Measurements from ENCODE around the gene FAM163B. TPM values are rescaled to one million over a fixed set of nuclear protein-coding genes. Genes with fewer than 3 reads are reported as not detected.

The FAM163B gene
- total RNA-seq, 2 donors from 2014 or later, result not detected

GRCh38 chr9:133532937-133533668 is 76.1 kb downstream of the FAM163B start:
- Histone ChIP-seq H3K27me3 (ENCODE audit: control insufficient read depth, insufficient read depth, low read length, poor library complexity, severe bottlenecking) (peaks cover 11% of the 10 kb centered on the region), H3K4me1 (ENCODE audit: control insufficient read depth, insufficient read depth, low read length) (no peaks in the 10 kb centered on the region), H3K9ac (ENCODE audit: extremely low read depth, low read length, poor library complexity, severe bottlenecking) (no peak overlapping the region), H3K4me3 (ENCODE audit: low read length) (no peak overlapping the region), H3K9me3 (ENCODE audit: control insufficient read depth, low read length) (no peaks in the 10 kb centered on the region), H3K36me3 (ENCODE audit: control insufficient read depth, insufficient read depth, low read length) (no peaks in the 10 kb centered on the region), H3K27ac (ENCODE audit: low read depth, low read length) (no peak overlapping the region)
- Mint-ChIP-seq H3K4me3 (no peak overlapping the region), H3K36me3 (ENCODE audit: low read depth) (no peaks in the 10 kb centered on the region), H3K27ac (no peak overlapping the region), H3K27me3 (ENCODE audit: insufficient read depth) (peaks cover 13% of the 10 kb centered on the region), H3K9me3 (no peaks in the 10 kb centered on the region), H3K4me1 (no peaks in the 10 kb centered on the region)
- 73 to 85% methylated on average over 16 to 20 of the region's 20 CpGs for WGBS, 2 experiments (ENCODE audit: insufficient coverage in 1 of 2, insufficient read length in 1 of 2)
- TF ChIP-seq CTCF (conservative IDR thresholded peaks at IDR 0.05), result peak; percentile 74
- peak; percentile 96 for DNase-seq

GRCh38 chr9:133531293-133531692 is 77.9 kb downstream of the FAM163B start:
- Mint-ChIP-seq H3K36me3 (ENCODE audit: low read depth) (no peaks in the 10 kb centered on the region), H3K27me3 (ENCODE audit: insufficient read depth) (peaks cover 11% of the 10 kb centered on the region), H3K4me3 (no peak overlapping the region), H3K27ac (no peak overlapping the region), H3K9me3 (no peaks in the 10 kb centered on the region), H3K4me1 (peaks cover 13% of the 10 kb centered on the region)
- Histone ChIP-seq H3K9ac (ENCODE audit: extremely low read depth, low read length, poor library complexity, severe bottlenecking) (no peak overlapping the region), H3K27ac (ENCODE audit: low read depth, low read length) (no peak overlapping the region), H3K9me3 (ENCODE audit: control insufficient read depth, low read length) (no peaks in the 10 kb centered on the region), H3K27me3 (ENCODE audit: control insufficient read depth, insufficient read depth, low read length, poor library complexity, severe bottlenecking) (peaks cover 11% of the 10 kb centered on the region), H3K4me3 (ENCODE audit: low read length) (no peak overlapping the region), H3K4me1 (ENCODE audit: control insufficient read depth, insufficient read depth, low read length) (peaks cover 11% of the 10 kb centered on the region), H3K36me3 (ENCODE audit: control insufficient read depth, insufficient read depth, low read length) (no peaks in the 10 kb centered on the region)
- TF ChIP-seq CTCF (conservative IDR thresholded peaks at IDR 0.05), result no peak
- DNase-seq, result no peak
- WGBS, 2 experiments (ENCODE audit: insufficient coverage in 1 of 2, insufficient read length in 1 of 2), result 88 to 90% methylated on average over 6 to 9 of the region's 9 CpGs

GRCh38 chr9:133529874-133530273 is 79.3 kb downstream of the FAM163B start:
- no peak overlapping the region for H3K9ac ChIP-seq (ENCODE audit: extremely low read depth, low read length, poor library complexity, severe bottlenecking)
- H3K27ac Mint-ChIP-seq, result no peak overlapping the region

More at GRCh38 chr9:133529874-133530273, 79.3 kb downstream of the FAM163B start:
- H3K4me1 Mint-ChIP-seq, result peaks cover 22% of the 10 kb centered on the region
- H3K9me3 Mint-ChIP-seq, result no peaks in the 10 kb centered on the region
- Histone ChIP-seq H3K36me3 (ENCODE audit: control insufficient read depth, insufficient read depth, low read length) (no peaks in the 10 kb centered on the region), H3K27ac (ENCODE audit: low read depth, low read length) (no peak overlapping the region), H3K27me3 (ENCODE audit: control insufficient read depth, insufficient read depth, low read length, poor library complexity, severe bottlenecking) (peaks cover 11% of the 10 kb centered on the region), H3K4me1 (ENCODE audit: control insufficient read depth, insufficient read depth, low read length) (peaks cover 13% of the 10 kb centered on the region), H3K4me3 (ENCODE audit: low read length) (no peak overlapping the region), H3K9me3 (ENCODE audit: control insufficient read depth, low read length) (no peaks in the 10 kb centered on the region)
- H3K27me3 Mint-ChIP-seq (ENCODE audit: insufficient read depth), result peaks cover 7% of the 10 kb centered on the region
- H3K4me3 Mint-ChIP-seq, result no peak overlapping the region
- 82 to 90% methylated on average over 4 to 7 of the region's 7 CpGs for WGBS, 2 experiments (ENCODE audit: insufficient coverage in 1 of 2, insufficient read length in 1 of 2)
- H3K36me3 Mint-ChIP-seq (ENCODE audit: low read depth), result no peaks in the 10 kb centered on the region
- TF ChIP-seq CTCF (conservative IDR thresholded peaks at IDR 0.05), result no peak
- no peak for DNase-seq

All from endodermal cell (in vitro differentiated cells).